CD1c-positive myeloid dendritic cell (primary cell): ENCODE data around the gene DIMT1.
A peak's percentile ranks its signal among the peaks of the same experiment; 100 is the strongest.

Experiments
- DNase-seq: peaks from one replicate; pipeline ENCODE4 v3.0.0-alpha.2; 2016; ENCODE audit errors: extremely low spot score

The DIMT1 gene

DNA sequence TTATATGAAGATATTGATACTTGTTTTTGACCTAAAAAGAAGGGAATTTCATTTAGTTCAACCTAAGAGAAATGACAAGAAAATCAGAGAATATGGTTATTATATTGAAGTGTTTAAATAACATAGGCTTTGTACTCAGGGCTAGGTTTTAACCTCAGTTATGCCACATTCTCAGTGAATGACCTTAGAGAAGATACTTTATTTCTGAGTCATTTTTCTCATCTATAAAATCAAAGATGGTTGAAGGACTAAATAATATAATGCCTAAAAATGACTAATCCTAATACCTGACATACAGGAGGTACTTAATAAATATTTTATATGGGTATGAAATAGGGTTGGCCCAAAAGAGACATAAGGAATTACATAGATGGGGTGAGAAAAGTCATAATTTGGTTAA is 32.3 kb downstream of the DIMT1 start:
- DNase-seq, result no peak

- no peak for DNase-seq
These were observed 34.7 kb downstream of the DIMT1 start for GRCh38 chr5:62369039-62369438.

GRCh38 chr5:62362701-62363100 is 41.0 kb downstream of the DIMT1 start:
- no peak for DNase-seq

DNA sequence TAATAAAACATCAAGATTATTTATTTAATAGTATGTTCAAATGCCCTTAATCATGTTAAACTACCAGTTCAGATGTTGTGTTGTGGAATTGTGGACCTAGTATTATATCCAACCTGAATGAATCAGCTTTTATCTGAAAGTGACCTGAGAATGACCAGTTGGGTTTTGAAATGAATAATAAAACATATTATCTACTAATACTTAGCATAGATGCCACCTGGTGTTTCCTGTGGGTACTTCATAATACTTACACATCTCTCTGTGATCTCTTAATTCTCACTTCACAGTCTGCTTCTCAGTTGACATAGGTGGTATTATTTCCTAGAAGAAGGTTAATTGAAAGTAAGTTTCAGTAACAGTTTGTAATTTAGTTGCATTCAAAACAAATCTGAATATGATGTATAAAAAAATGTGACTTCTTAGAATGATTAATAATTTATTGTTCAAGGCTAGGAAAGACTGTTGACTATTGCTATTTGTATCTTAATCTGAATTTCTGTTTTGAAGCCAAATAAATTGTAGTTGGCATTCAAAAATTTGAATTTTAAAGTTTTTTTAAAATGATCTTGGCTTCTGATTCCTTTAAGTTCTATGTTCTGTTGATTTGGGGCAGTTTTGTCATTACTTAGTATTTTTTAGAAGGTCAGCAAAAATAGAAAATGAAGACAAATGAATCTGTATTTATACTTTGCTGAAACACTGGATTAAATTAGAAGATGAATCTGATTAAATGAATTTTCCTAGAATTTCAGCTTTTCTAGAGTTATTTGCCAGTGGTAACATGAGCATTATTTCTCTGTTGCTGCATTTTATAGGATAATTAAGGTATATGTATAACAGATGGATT is 49.5 kb downstream of the DIMT1 start:
- DNase-seq, result peak; percentile 70

DNA sequence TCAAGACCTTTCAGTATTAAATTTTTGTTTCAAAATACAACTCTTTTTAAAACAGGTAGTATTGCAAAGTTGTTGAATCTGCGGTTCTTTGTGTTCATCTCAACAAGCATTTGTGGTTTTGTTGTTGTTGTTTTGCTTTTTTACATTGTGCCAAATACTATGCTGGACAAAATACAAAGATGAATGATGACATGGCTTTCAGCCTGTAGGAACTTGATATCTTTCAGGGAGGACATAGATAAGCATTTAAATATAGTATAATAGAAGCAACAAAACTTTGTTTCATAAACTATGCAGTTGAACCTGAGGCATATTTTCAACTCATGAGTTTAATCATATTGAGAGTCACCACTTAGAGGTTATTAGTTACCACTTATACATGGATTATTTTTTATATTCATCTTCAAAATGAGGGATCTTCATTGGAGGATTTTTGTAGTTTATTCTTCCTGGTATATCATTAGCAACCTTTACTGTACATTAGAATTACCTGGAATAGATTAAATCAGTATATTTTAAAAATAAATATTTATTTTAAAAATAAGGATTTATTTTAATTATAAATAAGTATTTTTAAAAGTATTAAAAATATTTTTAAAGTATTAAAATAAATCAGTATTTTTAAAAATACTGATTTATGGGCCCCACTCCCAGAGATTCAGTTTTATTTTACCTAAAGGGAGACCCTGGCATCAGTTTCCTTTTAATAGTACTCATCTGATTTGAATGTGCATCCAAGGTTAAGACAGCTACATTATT is 54.8 kb downstream of the DIMT1 start:
- no peak for DNase-seq

GRCh38 chr5:62347928-62348327 is 55.8 kb downstream of the DIMT1 start:
- DNase-seq, result no peak

GRCh38 chr5:62346748-62347147 is 57.0 kb downstream of the DIMT1 start:
- DNase-seq, result no peak

GRCh38 chr5:62343428-62343827 is 60.3 kb downstream of the DIMT1 start:
- DNase-seq, result no peak

GRCh38 chr5:62342476-62342837 is 61.2 kb downstream of the DIMT1 start:
- no peak for DNase-seq

DNA sequence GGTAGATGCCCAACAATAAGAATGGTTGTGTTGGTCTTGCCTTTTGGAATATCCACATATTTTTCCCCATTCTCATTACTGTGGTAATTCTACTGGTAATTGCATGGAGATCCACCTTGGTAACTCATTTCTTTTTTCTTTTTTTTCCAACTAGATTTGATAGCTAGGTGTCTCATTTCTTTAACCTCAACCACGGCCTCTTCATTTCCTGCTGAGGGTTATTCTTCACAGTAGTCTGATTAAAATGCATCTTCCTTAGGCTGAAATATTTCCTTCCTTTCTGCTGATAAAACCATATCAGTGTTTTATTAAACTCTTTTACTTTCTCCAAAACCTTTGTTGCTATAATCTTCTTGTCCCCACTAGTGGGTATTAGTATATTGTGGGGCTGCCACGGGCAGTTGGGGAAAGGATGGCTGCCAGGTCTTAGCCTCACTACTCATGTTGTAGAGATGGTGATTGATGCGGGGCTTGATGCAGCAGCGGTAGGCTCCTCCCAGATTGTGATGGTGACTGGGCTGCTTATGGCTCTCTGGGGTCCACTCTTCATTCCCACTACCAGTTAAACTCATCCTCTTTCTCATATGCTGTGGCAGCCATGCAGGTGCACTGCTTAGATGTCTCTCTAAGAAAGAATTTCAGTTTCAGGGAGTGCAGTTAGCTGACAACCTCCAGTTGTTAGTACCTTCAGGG is 61.8 kb downstream of the DIMT1 start:
- DNase-seq, result no peak

GRCh38 chr5:62340979-62341378 is 62.7 kb downstream of the DIMT1 start:
- no peak for DNase-seq

GRCh38 chr5:62340392-62340791 is 63.3 kb downstream of the DIMT1 start:
- DNase-seq, result peak; percentile 40
